GM18517 (cell line): Measurements from ENCODE around the gene ZFP36.

Experiments used
- ATAC-seq: cut with Tn5 transposase; IDR thresholded peaks from one replicate; pipeline ENCODE4 v1.9.1; 2021; ENCODE audit warnings: mild to moderate bottlenecking, moderate library complexity; ENCODE audit not compliant: unreplicated experiment

The ZFP36 gene

DNA sequence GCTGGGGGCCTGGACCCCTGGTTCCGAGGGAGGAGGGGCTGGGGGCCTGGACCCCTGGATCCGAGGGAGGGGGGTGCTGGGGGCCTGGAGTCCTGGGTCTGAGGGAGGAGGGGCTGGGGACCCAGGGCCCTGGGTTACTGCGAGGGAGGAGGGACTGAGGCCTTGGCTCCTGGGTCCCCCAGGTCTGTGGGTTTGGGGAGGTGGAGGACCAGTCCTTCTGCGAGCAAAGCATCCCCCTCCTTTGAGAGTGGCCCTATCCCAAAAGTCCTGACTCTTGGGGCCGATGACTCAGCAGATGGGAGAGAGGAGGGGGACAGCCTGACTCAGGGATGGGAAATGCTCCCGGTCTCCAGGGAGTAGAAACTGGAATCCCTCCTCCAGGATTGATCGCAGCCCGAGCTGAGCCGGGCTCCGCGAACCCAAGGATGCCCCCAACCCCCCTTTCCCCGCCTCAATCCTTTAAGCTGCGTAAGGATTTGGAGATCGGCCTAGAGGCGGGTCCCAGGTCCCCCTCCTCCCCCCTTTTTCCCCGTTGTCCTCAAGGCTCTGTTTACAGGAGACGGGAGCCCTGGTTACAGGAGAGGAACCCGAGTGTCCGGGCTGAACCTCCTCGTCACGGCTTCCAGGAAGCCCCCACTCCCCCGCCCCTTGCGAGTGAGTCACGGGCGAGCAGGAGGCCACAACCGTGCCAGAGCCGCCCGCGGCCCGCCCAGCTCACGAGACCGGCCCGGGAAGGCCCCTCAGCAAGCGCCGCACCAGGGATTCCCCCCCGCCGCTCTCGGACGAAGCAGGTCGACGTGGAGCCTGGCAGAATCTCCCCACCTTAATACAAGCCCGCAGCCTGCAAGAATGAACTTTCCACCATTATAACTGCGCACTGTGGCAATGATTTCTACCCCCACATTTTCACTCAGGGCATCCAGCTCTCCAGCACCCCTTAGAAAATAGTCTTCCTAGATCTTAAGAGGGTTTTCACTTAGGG is 3.0 kb upstream of the ZFP36 start:
- ATAC-seq = no peak

GRCh38 chr19:39405261-39405957 is 1.2 kb upstream of the ZFP36 start:
- no peak for ATAC-seq

DNA sequence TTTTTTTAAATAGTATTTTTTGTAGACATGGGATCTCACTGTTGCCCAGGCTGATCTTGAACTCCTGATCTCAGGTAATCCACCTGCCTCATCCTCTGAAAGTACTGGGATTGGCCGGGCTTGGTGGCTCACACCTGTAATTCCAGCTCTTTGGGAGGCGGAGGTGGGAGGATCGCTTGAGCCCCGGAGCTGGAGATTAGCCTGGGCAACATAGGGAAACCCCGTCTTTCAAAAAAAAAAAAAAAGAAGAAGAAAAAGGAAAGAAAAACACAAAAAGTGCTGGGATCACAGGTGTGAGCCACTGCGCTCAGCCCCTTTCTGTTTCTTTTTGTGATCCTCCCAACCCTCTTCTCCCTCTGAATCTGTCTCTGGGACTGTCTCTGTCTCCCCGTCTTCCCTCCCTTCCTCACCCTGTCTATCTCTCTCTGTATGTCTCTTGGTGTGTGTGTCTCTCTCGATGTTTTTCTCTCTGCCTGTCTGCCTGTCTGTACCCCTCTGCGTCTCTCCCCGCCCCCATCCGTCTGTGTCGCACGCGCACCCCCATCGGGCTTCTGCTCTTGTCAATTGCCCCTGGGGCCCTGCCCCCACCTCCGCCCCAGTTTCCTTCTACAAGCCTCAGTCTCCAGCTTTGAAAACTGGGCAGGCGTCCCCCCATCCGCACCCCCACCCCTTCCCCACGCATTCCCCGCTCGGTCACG is 540 bp upstream of the ZFP36 start:
- no peak for ATAC-seq

DNA sequence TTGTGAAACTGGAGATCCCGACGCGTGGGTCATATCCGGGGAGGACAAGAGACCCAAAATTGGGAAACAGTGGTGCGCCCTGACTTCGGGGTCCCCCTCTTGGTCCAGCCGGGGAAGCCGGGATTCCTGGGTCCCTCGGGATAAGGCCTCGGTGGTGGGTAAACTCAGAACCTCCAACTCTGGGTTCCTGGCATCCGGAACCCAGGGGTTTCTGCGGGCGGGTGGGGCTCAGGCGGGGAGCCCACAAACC is 688 bp downstream of the ZFP36 start:
- no peak for ATAC-seq

GRCh38 chr19:39407660-39408391 is 1.2 kb downstream of the ZFP36 start:
- no peak for ATAC-seq

- no peak for ATAC-seq
Measured at GRCh38 chr19:39408392-39409207, 2.0 kb downstream of the ZFP36 start.

DNA sequence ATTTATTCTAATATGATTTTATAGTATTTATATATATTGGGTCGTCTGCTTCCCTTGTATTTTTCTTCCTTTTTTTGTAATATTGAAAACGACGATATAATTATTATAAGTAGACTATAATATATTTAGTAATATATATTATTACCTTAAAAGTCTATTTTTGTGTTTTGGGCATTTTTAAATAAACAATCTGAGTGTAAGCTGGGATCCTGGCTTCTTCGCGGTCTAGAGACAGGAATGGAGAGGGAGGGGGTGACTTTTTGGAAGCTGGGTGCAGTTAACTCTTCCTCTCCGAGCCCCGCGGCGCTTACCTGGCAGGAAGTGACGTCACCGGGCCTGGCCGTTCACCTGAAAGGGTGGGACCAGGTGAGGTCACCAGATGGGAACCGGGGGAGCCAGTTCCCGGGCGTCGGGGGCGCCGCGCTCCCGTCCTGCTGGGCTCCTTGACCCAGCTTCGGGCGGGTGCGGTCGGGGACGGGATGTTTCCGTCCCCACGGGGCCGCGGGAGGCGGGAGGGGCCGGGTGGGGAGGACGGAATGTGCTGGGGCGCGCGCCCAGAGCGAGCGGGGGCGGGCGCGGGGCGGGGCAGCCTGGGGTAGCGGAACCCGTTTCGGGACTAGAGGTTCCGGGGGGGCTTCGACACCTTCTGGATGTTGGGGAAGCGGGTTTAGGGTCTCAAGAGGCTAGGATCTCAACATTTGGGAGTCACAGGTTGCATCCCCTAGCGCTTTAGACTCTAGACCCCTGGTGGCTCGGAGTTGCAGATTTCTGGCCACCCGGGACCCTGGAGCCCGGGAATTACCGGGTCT is 2.8 kb downstream of the ZFP36 start:
- no peak for ATAC-seq

- ATAC-seq = no peak
Measured at GRCh38 chr19:39410017-39410830, 3.6 kb downstream of the ZFP36 start.

DNA sequence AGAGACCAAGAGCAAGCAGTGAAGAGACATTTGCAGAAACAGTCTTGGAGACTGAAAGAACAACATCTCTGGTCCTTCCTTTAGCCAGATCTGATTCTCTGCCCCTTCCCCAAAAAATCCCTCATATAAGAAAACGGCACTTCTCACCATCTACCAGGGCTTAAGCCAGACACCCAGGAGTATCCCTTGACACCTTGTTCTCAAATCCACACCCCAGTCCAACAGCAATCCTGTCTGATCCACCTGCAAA is 4.1 kb downstream of the ZFP36 start:
- ATAC-seq = no peak

- no peak for ATAC-seq
Measured at GRCh38 chr19:39411081-39411831, 4.6 kb downstream of the ZFP36 start.

- ATAC-seq = peak; percentile 31
Measured at GRCh38 chr19:39411832-39412099, 5.1 kb downstream of the ZFP36 start.

- ATAC-seq = peak; percentile 59
Measured at GRCh38 chr19:39412100-39412866, 5.6 kb downstream of the ZFP36 start, which contains the start of gene PLEKHG2. Gene PLEKHG2, plus strand, starts transcription at chr19:39412669. Its CDS starts 1,418 bp downstream, at chr19:39414087.

DNA sequence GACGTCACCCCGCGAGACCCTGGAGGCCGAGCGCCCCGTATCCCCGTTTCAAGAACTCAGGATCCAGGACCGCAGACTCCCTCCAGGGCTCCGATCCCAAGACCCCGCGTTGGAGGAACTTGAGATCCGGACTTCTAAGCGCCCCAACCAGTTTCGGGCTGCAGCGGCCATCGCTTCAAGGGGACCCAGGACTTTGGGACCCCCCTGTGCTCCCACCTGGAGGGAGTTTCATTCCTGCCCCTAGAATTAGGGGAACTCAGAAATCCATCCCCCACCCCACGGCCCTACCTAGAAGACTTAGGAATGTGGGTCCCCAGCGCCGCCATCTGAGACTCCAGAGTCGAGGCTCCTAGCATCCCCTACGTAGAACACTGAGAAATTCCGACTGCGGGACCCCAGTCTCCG is 6.2 kb downstream of the ZFP36 start:
- ATAC-seq = no peak

DNA sequence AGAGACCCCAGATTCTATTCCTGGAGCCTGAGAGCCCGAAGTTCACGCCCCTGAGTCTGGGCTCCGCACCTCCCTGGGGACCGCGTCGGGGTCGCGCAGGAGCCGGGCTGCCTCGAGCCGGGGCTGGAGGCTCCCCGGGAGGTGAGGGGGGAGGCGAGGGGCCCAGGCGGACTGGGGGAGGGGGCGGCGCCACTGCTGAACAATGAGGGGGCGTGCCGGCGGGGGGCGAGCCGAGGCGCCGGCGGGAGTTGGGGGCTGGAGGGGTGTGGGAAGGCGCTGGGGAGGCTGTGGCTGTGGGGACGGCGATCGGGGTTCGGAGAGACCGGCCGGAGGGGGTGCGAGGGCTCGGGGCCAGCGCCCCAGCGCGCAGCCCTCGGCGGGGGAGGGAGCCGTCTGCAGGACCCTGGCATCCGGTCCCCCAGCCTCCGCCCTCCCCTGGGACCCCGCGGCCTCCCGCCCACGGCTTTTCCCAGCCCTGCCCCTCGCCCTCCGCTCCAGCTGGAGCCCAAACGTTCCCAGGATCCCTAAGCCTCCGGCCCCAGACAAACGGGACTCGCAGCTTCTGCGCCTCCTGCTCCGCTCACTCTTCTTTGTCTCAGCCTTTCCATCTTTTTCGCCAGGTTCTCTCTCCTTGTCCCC is 6.7 kb downstream of the ZFP36 start:
- ATAC-seq = no peak

GRCh38 chr19:39413911-39414608 is 7.4 kb downstream of the ZFP36 start:
- ATAC-seq = no peak
